SK-N-SH (cell line): Measurements from ENCODE around the gene ARHGEF12. TPM values are rescaled to one million over a fixed set of nuclear protein-coding genes. Genes with fewer than 3 reads are reported as not detected.

Experiments used
- CTCF ChIA-PET: fragments of 300-600, 350-600 bp; formaldehyde crosslinking; extraction: SDS; loops from one replicate; lab custom pipeline; 2021; lab: Yijun Ruan, JAX
- POLR2A ChIA-PET: fragments of 350-600 bp; sonication (Branson Sonifier 250); formaldehyde crosslinking; extraction: SDS; loops from one replicate; lab custom pipeline; 2020; ENCODE audit warnings: antibody characterized with exemption, inconsistent platforms; lab: Yijun Ruan, JAX
- DNase-seq: peaks from one replicate; pipeline ENCODE4 v3.0.0; 2012
- H2AFZ ChIP-seq: fragments of 200-600 bp; sonication (generic); 2 replicates; pipeline ENCODE4 v1.8.1; 2016; ENCODE audit warnings: antibody characterized with exemption, mild to moderate bottlenecking, low read depth
- H3F3A ChIP-seq: fragments of 200-600 bp; sonication (generic); replicated peaks from 2 replicates; pipeline ENCODE3; 2016; ENCODE audit warnings: antibody characterized with exemption, mild to moderate bottlenecking; ENCODE audit not compliant: insufficient read depth
- H3K27ac ChIP-seq, 2 experiments: fragments of 200-500 bp in 1 of 2; fragments of 200-600 bp in 1 of 2; sonication (Bioruptor generic) in 1 of 2; sonication (generic), shearing (Covaris generic) in 1 of 2; 2 replicates each; pipeline versions ENCODE4 v1.5.1 to v1.6.1; 2014 to 2016; ENCODE audit warnings: low read depth in 2 of 2, inconsistent platforms in 1 of 2, low read length in 1 of 2, mild to moderate bottlenecking in 1 of 2, mixed read lengths in 1 of 2
- H3K27me3 ChIP-seq: fragments of 200-600 bp; sonication (generic), shearing (Covaris generic); 2 replicates; pipeline ENCODE4 v1.6.1; 2016; ENCODE audit warnings: mixed run types; ENCODE audit not compliant: insufficient read depth
- H3K36me3 ChIP-seq, 2 experiments: fragments of 200-500 bp in 1 of 2; fragments of 200-600 bp in 1 of 2; sonication (Bioruptor generic) in 1 of 2; sonication (generic) in 1 of 2; replicated peaks in 1 of 2; 2 replicates each; pipeline versions ENCODE3 to v1.5.1; 2014 to 2016; ENCODE audit warnings: low read length in 1 of 2, mild to moderate bottlenecking in 1 of 2; ENCODE audit not compliant: insufficient read depth in 2 of 2, control insufficient read depth in 1 of 2
- H3K4me1 ChIP-seq, 2 experiments: fragments of 200-500 bp in 1 of 2; fragments of 200-600 bp in 1 of 2; sonication (Bioruptor generic) in 1 of 2; sonication (generic), shearing (Covaris generic) in 1 of 2; 2 replicates each; pipeline versions ENCODE4 v1.5.1 to v1.6.1; 2014 to 2016; ENCODE audit warnings: low read depth in 1 of 2, low read length in 1 of 2, mixed run types in 1 of 2; ENCODE audit not compliant: insufficient read depth in 2 of 2, control insufficient read depth in 1 of 2
- H3K4me2 ChIP-seq: fragments of 200-600 bp; sonication (generic), shearing (Covaris generic); 2 replicates; pipeline ENCODE4 v1.6.1; 2017; ENCODE audit warnings: mixed run types
- H3K4me3 ChIP-seq, 2 experiments: fragments of 200-500 bp in 1 of 2; fragments of 200-600 bp in 1 of 2; sonication (Bioruptor generic) in 1 of 2; sonication (generic), shearing (Covaris generic) in 1 of 2; 2 replicates each; pipeline versions ENCODE4 v1.5.1 to v1.8.1; 2014 to 2016; ENCODE audit warnings: low read depth in 2 of 2, inconsistent platforms in 1 of 2, low read length in 1 of 2, mild to moderate bottlenecking in 1 of 2, mixed read lengths in 1 of 2, moderate library complexity in 1 of 2
- H3K79me2 ChIP-seq: fragments of 200-600 bp; sonication (generic); 2 replicates; pipeline ENCODE4 v1.8.1; 2017; ENCODE audit warnings: mild to moderate bottlenecking; ENCODE audit not compliant: insufficient read depth
- H3K9ac ChIP-seq: fragments of 200-600 bp; sonication (generic); 2 replicates; pipeline ENCODE4 v1.6.1; 2017; ENCODE audit warnings: mixed run types
- H3K9me2 ChIP-seq: fragments of 200-600 bp; sonication (generic); 2 replicates; pipeline ENCODE4 v1.6.1; 2017; ENCODE audit warnings: mixed run types
- H3K9me3 ChIP-seq: fragments of 200-600 bp; sonication (generic); 2 replicates; pipeline ENCODE4 v1.6.1; 2017; ENCODE audit warnings: mixed run types, mild to moderate bottlenecking, moderate library complexity
- H4K20me1 ChIP-seq: fragments of 200-600 bp; sonication (generic); 2 replicates; pipeline ENCODE4 v1.6.1; 2017; ENCODE audit warnings: mild to moderate bottlenecking, mixed run types; ENCODE audit not compliant: insufficient read depth
- CHD2 ChIP-seq: fragments of 150-350 bp; IDR thresholded peaks from 2 replicates; pipeline ENCODE4 v1.6.1; 2018; ENCODE audit warnings: low read length; ENCODE audit not compliant: partially characterized antibody
- FOXM1 ChIP-seq: IDR thresholded peaks from 2 replicates; pipeline ENCODE4 v1.4.0; 2012; ENCODE audit warnings: low read depth, mild to moderate bottlenecking
- GABPA ChIP-seq: IDR thresholded peaks from 2 replicates; pipeline ENCODE4 v1.4.0; 2012; ENCODE audit warnings: low read depth, mild to moderate bottlenecking
- JUND ChIP-seq: IDR thresholded peaks from 2 replicates; pipeline ENCODE4 v1.4.0; 2012
- NRF1 ChIP-seq: IDR thresholded peaks from 2 replicates; pipeline ENCODE4 v1.6.1; 2012; ENCODE audit warnings: low read depth, mild to moderate bottlenecking, low read length
- RFX5 ChIP-seq: IDR thresholded peaks from 2 replicates; pipeline ENCODE4 v1.6.1; 2012; ENCODE audit warnings: mild to moderate bottlenecking, improper control_type of control experiment, low read length
- RXRA ChIP-seq: IDR thresholded peaks from 2 replicates; pipeline ENCODE4 v1.4.0; 2012; ENCODE audit warnings: low read depth, mild to moderate bottlenecking, borderline replicate concordance
- SMC3 ChIP-seq: IDR thresholded peaks from 2 replicates; pipeline ENCODE4 v1.6.1; 2012; ENCODE audit warnings: low read depth, low read length, improper control_type of control experiment
- WGBS: methylation state at CpG from one replicate; pipeline ENCODE4 v1.1.6; 2017; ENCODE audit warnings: low lambda C conversion rate; 5-methylcytosine and 5-hydroxymethylcytosine counted together
- polyA plus RNA-seq, 3 experiments: library from polyadenylated mRNA; depleted of rRNA; stranded (reverse); fragments of >200 nt; gene quantifications; 2 replicates each; pipeline ENCODE4 v1.2.3, GENCODE V29; 2012
- TF ChIP-seq, protein P1 (sequence below): fragments of 150-350 bp; IDR thresholded peaks from 2 replicates; pipeline ENCODE4 v1.6.1; 2017; ENCODE audit warnings: antibody characterized with exemption, low read length, low read depth, borderline replicate concordance
- TF ChIP-seq, protein P2 (sequence below): IDR thresholded peaks from 2 replicates; pipeline ENCODE4 v1.6.1; 2012; ENCODE audit warnings: mild to moderate bottlenecking, low read depth, low read length, moderate library complexity
- TF ChIP-seq, protein P3 (sequence below): IDR thresholded peaks from 2 replicates; pipeline ENCODE4 v1.4.0; 2012; ENCODE audit warnings: low read depth, borderline replicate concordance
- TF ChIP-seq, protein P4 (sequence below): IDR thresholded peaks from 2 replicates; pipeline ENCODE4 v1.4.0; 2012; ENCODE audit warnings: low read depth

Gene ARHGEF12
- polyA plus RNA-seq, 1 of the 3 experiments (the other 2 are of a cell fraction), result 12.3 TPM

DNA sequence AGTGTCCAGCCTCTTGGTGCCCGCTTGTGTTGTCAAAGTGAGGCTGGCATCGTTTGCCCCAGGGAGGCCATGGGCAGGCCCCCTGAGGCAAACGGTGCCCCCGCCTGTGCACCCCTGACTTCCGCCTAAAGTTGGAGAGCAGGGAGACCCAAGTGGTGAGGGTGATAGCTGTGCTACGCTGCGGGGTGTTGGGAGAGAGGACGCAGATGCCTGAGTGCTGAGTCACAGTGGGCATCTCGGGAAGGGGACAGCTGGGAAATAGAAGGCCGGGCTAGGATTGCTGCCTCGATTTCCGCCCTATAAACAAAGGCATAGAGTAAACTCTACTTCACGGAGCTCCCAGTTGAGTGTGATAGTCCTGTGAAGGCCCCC is 181.2 kb downstream of the ARHGEF12 start:
- Histone ChIP-seq H3K36me3 (no peaks in the 10 kb centered on the region), H3K9me3 (no peaks in the 10 kb centered on the region), H3K4me3 (no peak overlapping the region), H2AFZ (no peak overlapping the region), H3K4me2 (no peak overlapping the region), H4K20me1 (no peaks in the 10 kb centered on the region), H3F3A (no peaks in the 10 kb centered on the region), H3K4me1 (peaks cover 0 to 34% of the 10 kb centered on the region in 2 experiments; a peak in 1 of 4 replicates), H3K9ac (no peak overlapping the region), H3K79me2 (no peaks in the 10 kb centered on the region), H3K9me2 (no peaks in the 10 kb centered on the region), H3K27me3 (peaks cover 15% of the 10 kb centered on the region; the same call in 1 of the 2 replicates), H3K27ac (no peak overlapping the region)
- CTCF ChIA-PET, result interaction anchor here (0.8 to 3.8 kb wide), 9 partner anchors 10 to 677 kb away, joined by 3 to 24 read pairs (median 4); no protein-coding TSS in a partner anchor
- 69% methylated on average over 13 of the region's 13 CpGs for WGBS
- TF ChIP-seq FOXM1 (no peak), CHD2 (no peak), JUND (no peak), RFX5 (no peak), GABPA (no peak), SMC3 (no peak), NRF1 (no peak), RXRA (no peak)
- TF ChIP-seq, protein P1, sequence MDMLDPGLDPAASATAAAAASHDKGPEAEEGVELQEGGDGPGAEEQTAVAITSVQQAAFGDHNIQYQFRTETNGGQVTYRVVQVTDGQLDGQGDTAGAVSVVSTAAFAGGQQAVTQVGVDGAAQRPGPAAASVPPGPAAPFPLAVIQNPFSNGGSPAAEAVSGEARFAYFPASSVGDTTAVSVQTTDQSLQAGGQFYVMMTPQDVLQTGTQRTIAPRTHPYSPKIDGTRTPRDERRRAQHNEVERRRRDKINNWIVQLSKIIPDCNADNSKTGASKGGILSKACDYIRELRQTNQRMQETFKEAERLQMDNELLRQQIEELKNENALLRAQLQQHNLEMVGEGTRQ, result no peak
- TF ChIP-seq, protein P2, sequence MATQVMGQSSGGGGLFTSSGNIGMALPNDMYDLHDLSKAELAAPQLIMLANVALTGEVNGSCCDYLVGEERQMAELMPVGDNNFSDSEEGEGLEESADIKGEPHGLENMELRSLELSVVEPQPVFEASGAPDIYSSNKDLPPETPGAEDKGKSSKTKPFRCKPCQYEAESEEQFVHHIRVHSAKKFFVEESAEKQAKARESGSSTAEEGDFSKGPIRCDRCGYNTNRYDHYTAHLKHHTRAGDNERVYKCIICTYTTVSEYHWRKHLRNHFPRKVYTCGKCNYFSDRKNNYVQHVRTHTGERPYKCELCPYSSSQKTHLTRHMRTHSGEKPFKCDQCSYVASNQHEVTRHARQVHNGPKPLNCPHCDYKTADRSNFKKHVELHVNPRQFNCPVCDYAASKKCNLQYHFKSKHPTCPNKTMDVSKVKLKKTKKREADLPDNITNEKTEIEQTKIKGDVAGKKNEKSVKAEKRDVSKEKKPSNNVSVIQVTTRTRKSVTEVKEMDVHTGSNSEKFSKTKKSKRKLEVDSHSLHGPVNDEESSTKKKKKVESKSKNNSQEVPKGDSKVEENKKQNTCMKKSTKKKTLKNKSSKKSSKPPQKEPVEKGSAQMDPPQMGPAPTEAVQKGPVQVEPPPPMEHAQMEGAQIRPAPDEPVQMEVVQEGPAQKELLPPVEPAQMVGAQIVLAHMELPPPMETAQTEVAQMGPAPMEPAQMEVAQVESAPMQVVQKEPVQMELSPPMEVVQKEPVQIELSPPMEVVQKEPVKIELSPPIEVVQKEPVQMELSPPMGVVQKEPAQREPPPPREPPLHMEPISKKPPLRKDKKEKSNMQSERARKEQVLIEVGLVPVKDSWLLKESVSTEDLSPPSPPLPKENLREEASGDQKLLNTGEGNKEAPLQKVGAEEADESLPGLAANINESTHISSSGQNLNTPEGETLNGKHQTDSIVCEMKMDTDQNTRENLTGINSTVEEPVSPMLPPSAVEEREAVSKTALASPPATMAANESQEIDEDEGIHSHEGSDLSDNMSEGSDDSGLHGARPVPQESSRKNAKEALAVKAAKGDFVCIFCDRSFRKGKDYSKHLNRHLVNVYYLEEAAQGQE, result no peak
- TF ChIP-seq, protein P3, sequence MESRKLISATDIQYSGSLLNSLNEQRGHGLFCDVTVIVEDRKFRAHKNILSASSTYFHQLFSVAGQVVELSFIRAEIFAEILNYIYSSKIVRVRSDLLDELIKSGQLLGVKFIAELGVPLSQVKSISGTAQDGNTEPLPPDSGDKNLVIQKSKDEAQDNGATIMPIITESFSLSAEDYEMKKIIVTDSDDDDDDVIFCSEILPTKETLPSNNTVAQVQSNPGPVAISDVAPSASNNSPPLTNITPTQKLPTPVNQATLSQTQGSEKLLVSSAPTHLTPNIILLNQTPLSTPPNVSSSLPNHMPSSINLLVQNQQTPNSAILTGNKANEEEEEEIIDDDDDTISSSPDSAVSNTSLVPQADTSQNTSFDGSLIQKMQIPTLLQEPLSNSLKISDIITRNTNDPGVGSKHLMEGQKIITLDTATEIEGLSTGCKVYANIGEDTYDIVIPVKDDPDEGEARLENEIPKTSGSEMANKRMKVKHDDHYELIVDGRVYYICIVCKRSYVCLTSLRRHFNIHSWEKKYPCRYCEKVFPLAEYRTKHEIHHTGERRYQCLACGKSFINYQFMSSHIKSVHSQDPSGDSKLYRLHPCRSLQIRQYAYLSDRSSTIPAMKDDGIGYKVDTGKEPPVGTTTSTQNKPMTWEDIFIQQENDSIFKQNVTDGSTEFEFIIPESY, result no peak
- TF ChIP-seq, protein P4, sequence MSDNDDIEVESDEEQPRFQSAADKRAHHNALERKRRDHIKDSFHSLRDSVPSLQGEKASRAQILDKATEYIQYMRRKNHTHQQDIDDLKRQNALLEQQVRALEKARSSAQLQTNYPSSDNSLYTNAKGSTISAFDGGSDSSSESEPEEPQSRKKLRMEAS, result no peak
- POLR2A ChIA-PET, result interaction anchor here (1.7 kb wide), 1 partner anchor 10 kb away, joined by 6 read pairs; no protein-coding TSS in a partner anchor
- DNase-seq, result no peak
